ENCODE data around the gene TOLLIP.

- TF ChIP-seq CTCF (tag by site-specific recombination; IDR thresholded peaks at IDR 0.05) (no peak), ZNF48 (tag by site-specific recombination; IDR thresholded peaks at IDR 0.05) (no peak), ZNF664 (tag by site-specific recombination; IDR thresholded peaks at IDR 0.05) (no peak), ZBTB26 (tag by site-specific recombination; optimal IDR thresholded peaks at IDR 0.05) (no peak), PRDM10 (tag by site-specific recombination; IDR thresholded peaks at IDR 0.05) (no peak)
Measured at GRCh38 chr11:1289211-1289935, 20.1 kb downstream of the TOLLIP start.

Measured in HEK293 (cell line).